Rectal smooth muscle tissue (tissue), 1 donor: ENCODE measurements around the gene LMAN2.

ENCODE experiments used
- H3K27ac ChIP-seq: one replicate; pipeline ENCODE4 v1.7.0; 2013; ENCODE audit warnings: low read depth, low read length, inconsistent platforms
- H3K27me3 ChIP-seq: one replicate; pipeline ENCODE4 v1.7.0; 2013; ENCODE audit warnings: low read length; ENCODE audit not compliant: control insufficient read depth, insufficient read depth
- H3K36me3 ChIP-seq: one replicate; pipeline ENCODE4 v1.7.0; 2013; ENCODE audit warnings: low read length; ENCODE audit not compliant: control insufficient read depth, insufficient read depth
- H3K4me1 ChIP-seq: one replicate; pipeline ENCODE4 v1.7.0; 2013; ENCODE audit warnings: low read length; ENCODE audit not compliant: control insufficient read depth, insufficient read depth
- H3K4me3 ChIP-seq: one replicate; pipeline ENCODE4 v1.7.0; 2013; ENCODE audit warnings: low read length
- H3K9ac ChIP-seq: one replicate; pipeline ENCODE4 v1.7.0; 2013; ENCODE audit warnings: low read length

The LMAN2 gene

GRCh38 chr5:177333420-177334154 is 17.9 kb downstream of the LMAN2 start:
- Histone ChIP-seq H3K4me1 (no peaks in the 10 kb centered on the region), H3K36me3 (peaks cover 62% of the 10 kb centered on the region)

GRCh38 chr5:177332896-177333260 is 18.6 kb downstream of the LMAN2 start:
- H3K4me1 ChIP-seq = no peaks in the 10 kb centered on the region
- no peak overlapping the region for H3K27ac ChIP-seq

More at GRCh38 chr5:177333420-177334154, 17.9 kb downstream of the LMAN2 start:
- Histone ChIP-seq H3K27me3 (no peaks in the 10 kb centered on the region), H3K27ac (no peak overlapping the region), H3K4me3 (no peak overlapping the region), H3K9ac (no peak overlapping the region)

GRCh38 chr5:177332031-177332895 is 19.2 kb downstream of the LMAN2 start:
- H3K36me3 ChIP-seq = peaks cover 56% of the 10 kb centered on the region
- H3K27me3 ChIP-seq = no peaks in the 10 kb centered on the region
- H3K4me1 ChIP-seq = no peaks in the 10 kb centered on the region
- no peak overlapping the region for H3K4me3 ChIP-seq
- no peak overlapping the region for H3K27ac ChIP-seq
- no peak overlapping the region for H3K9ac ChIP-seq

More at GRCh38 chr5:177332896-177333260, 18.6 kb downstream of the LMAN2 start:
- Histone ChIP-seq H3K27me3 (no peaks in the 10 kb centered on the region), H3K4me3 (no peak overlapping the region), H3K9ac (no peak overlapping the region), H3K36me3 (peaks cover 61% of the 10 kb centered on the region)

- Histone ChIP-seq H3K9ac (no peak overlapping the region), H3K27ac (no peak overlapping the region), H3K4me1 (no peaks in the 10 kb centered on the region), H3K27me3 (no peaks in the 10 kb centered on the region), H3K4me3 (no peak overlapping the region), H3K36me3 (peaks cover 45% of the 10 kb centered on the region)
Measured at GRCh38 chr5:177330991-177331842, 20.3 kb downstream of the LMAN2 start.

- Histone ChIP-seq H3K27ac (no peak overlapping the region), H3K36me3 (peaks cover 34% of the 10 kb centered on the region)
Measured at GRCh38 chr5:177329883-177330282, 21.6 kb downstream of the LMAN2 start.

GRCh38 chr5:177328545-177329231 is 22.8 kb downstream of the LMAN2 start:
- no peak overlapping the region for H3K4me3 ChIP-seq
- no peak overlapping the region for H3K9ac ChIP-seq
- no peaks in the 10 kb centered on the region for H3K4me1 ChIP-seq
- H3K27me3 ChIP-seq = no peaks in the 10 kb centered on the region
- H3K27ac ChIP-seq = no peak overlapping the region
- peaks cover 23% of the 10 kb centered on the region for H3K36me3 ChIP-seq

More at GRCh38 chr5:177329883-177330282, 21.6 kb downstream of the LMAN2 start:
- Histone ChIP-seq H3K4me1 (no peaks in the 10 kb centered on the region), H3K4me3 (no peak overlapping the region), H3K9ac (no peak overlapping the region), H3K27me3 (no peaks in the 10 kb centered on the region)

- H3K4me1 ChIP-seq = no peaks in the 10 kb centered on the region
- H3K27ac ChIP-seq = peak overlapping the region; percentile 4
- no peak overlapping the region for H3K9ac ChIP-seq
- H3K27me3 ChIP-seq = no peaks in the 10 kb centered on the region
- peaks cover 15% of the 10 kb centered on the region for H3K36me3 ChIP-seq
- H3K4me3 ChIP-seq = no peak overlapping the region
Measured at GRCh38 chr5:177327539-177328522, 23.6 kb downstream of the LMAN2 start.

- H3K9ac ChIP-seq = no peak overlapping the region
- no peaks in the 10 kb centered on the region for H3K27me3 ChIP-seq
- no peak overlapping the region for H3K4me3 ChIP-seq
- H3K36me3 ChIP-seq = peaks cover 9% of the 10 kb centered on the region
- no peak overlapping the region for H3K27ac ChIP-seq
- no peaks in the 10 kb centered on the region for H3K4me1 ChIP-seq
Measured at GRCh38 chr5:177325868-177326381, 25.5 kb downstream of the LMAN2 start.

- Histone ChIP-seq H3K9ac (no peak overlapping the region), H3K27me3 (no peaks in the 10 kb centered on the region), H3K4me1 (no peaks in the 10 kb centered on the region), H3K36me3 (no peaks in the 10 kb centered on the region), H3K27ac (no peak overlapping the region), H3K4me3 (no peak overlapping the region)
Measured at GRCh38 chr5:177320879-177321278, 30.6 kb downstream of the LMAN2 start.

GRCh38 chr5:177319913-177320588 is 31.4 kb downstream of the LMAN2 start:
- Histone ChIP-seq H3K36me3 (no peaks in the 10 kb centered on the region), H3K4me3 (no peak overlapping the region), H3K4me1 (no peaks in the 10 kb centered on the region), H3K27me3 (no peaks in the 10 kb centered on the region), H3K27ac (no peak overlapping the region), H3K9ac (no peak overlapping the region)
